IMR-90 (cell line): ENCODE results near the gene LMAN2L. TPM values are rescaled to one million over a fixed set of nuclear protein-coding genes. Genes with fewer than 3 reads are reported as not detected.

Source experiments
- ATAC-seq: fragments of 200-7000 bp; cut with Tn5 transposase; 2 replicates; pipeline ENCODE4 v1.9.1; 2020; ENCODE audit warnings: low read depth, mild to moderate bottlenecking, moderate library complexity
- BruUV-seq: library from RNA; stranded (reverse); fragments of 400-500 nt; replicated peaks from 2 replicates; lab custom pipeline; 2021; lab: Mats Ljungman, UMichigan
- CTCF ChIA-PET: fragments of 300-600 bp; formaldehyde crosslinking; extraction: SDS; loops from one replicate; lab custom pipeline; 2021; ENCODE audit warnings: antibody characterized with exemption; lab: Yijun Ruan, JAX
- POLR2A ChIA-PET: fragments of 300-600 bp; sonication (Branson Sonifier 250); formaldehyde crosslinking; loops from one replicate; lab custom pipeline; 2022; ENCODE audit warnings: antibody characterized with exemption; ENCODE audit not compliant: unreplicated experiment; lab: Charles Lee
- DNase-seq: peaks from one replicate; pipeline ENCODE4 v3.0.0; 2013
- H2AFZ ChIP-seq: replicated peaks from 2 replicates; pipeline ENCODE3; 2013; ENCODE audit warnings: low read length, mild to moderate bottlenecking; ENCODE audit not compliant: poor library complexity
- H2AK5ac ChIP-seq: 2 replicates; pipeline ENCODE4 v1.6.1; 2013; ENCODE audit warnings: low read depth, low read length, inconsistent platforms
- H2AK9ac ChIP-seq: replicated peaks from 2 replicates; pipeline ENCODE3; 2013; ENCODE audit warnings: mild to moderate bottlenecking, low read depth, low read length, moderate library complexity; ENCODE audit not compliant: poor library complexity
- H2BK120ac ChIP-seq: 2 replicates; pipeline ENCODE4 v1.6.1; 2013; ENCODE audit warnings: low read depth, low read length, inconsistent platforms
- H2BK15ac ChIP-seq: 3 replicates; pipeline ENCODE4 v1.6.1; 2013; ENCODE audit warnings: low read depth, low read length, inconsistent platforms
- H2BK20ac ChIP-seq: 2 replicates; pipeline ENCODE4 v1.6.1; 2013; ENCODE audit warnings: low read depth, mild to moderate bottlenecking, inconsistent platforms, low read length, moderate library complexity
- H2BK5ac ChIP-seq: 2 replicates; pipeline ENCODE4 v1.6.1; 2013; ENCODE audit warnings: mild to moderate bottlenecking, low read depth, low read length, inconsistent platforms; ENCODE audit not compliant: poor library complexity, severe bottlenecking
- H3K14ac ChIP-seq: replicated peaks from 2 replicates; pipeline ENCODE4 v1.6.1; 2013; ENCODE audit warnings: low read depth, low read length, inconsistent platforms
- H3K18ac ChIP-seq: 2 replicates; pipeline ENCODE4 v1.6.1; 2013; ENCODE audit warnings: low read depth, low read length, control low read depth
- H3K23ac ChIP-seq: 2 replicates; pipeline ENCODE4 v1.6.1; 2013; ENCODE audit warnings: low read depth, low read length, inconsistent platforms
- H3K27ac ChIP-seq: 2 replicates; pipeline ENCODE4 v1.5.1; 2013; ENCODE audit warnings: mild to moderate bottlenecking, control low read depth, low read length; ENCODE audit not compliant: insufficient read depth
- H3K27me3 ChIP-seq: 2 replicates; pipeline ENCODE4 v1.6.1; 2013; ENCODE audit warnings: low read length; ENCODE audit not compliant: control insufficient read depth, insufficient read depth
- H3K36me3 ChIP-seq: 2 replicates; pipeline ENCODE4 v1.6.1; 2013; ENCODE audit warnings: low read length, mixed read lengths; ENCODE audit not compliant: control insufficient read depth, insufficient read depth
- H3K4ac ChIP-seq: 2 replicates; pipeline ENCODE4 v1.6.1; 2013; ENCODE audit warnings: low read depth, low read length, inconsistent platforms
- H3K4me1 ChIP-seq: 2 replicates; pipeline ENCODE4 v1.6.1; 2013; ENCODE audit warnings: low read length, mixed read lengths; ENCODE audit not compliant: control insufficient read depth, insufficient read depth
- H3K4me2 ChIP-seq: 2 replicates; pipeline ENCODE4 v1.6.1; 2013; ENCODE audit warnings: low read depth, mild to moderate bottlenecking, control low read depth, low read length, moderate library complexity
- H3K4me3 ChIP-seq: 2 replicates; pipeline ENCODE4 v1.5.1; 2013; ENCODE audit warnings: low read depth, mild to moderate bottlenecking, control low read depth, low read length, moderate library complexity; ENCODE audit not compliant: insufficient read depth
- H3K56ac ChIP-seq: 2 replicates; pipeline ENCODE4 v1.6.1; 2013; ENCODE audit warnings: low read length, inconsistent platforms; ENCODE audit not compliant: insufficient read depth; ENCODE audit errors: extremely low read depth
- H3K79me1 ChIP-seq, 2 experiments: 2 replicates each; pipeline ENCODE4 v1.6.1; 2013; ENCODE audit warnings: low read length in 2 of 2, inconsistent platforms in 1 of 2, low read depth in 1 of 2
- H3K9ac ChIP-seq: 2 replicates; pipeline ENCODE4 v1.6.1; 2013; ENCODE audit warnings: low read depth, low read length, control low read depth
- H3K9me1 ChIP-seq: 2 replicates; pipeline ENCODE4 v1.6.1; 2013; ENCODE audit warnings: low read length, inconsistent platforms; ENCODE audit not compliant: insufficient read depth
- H3K9me3 ChIP-seq: 2 replicates; pipeline ENCODE4 v1.6.1; 2013; ENCODE audit warnings: low read length; ENCODE audit not compliant: control insufficient read depth, insufficient read depth
- H4K20me1 ChIP-seq: 2 replicates; pipeline ENCODE4 v1.6.1; 2013; ENCODE audit warnings: low read length, inconsistent platforms; ENCODE audit not compliant: insufficient read depth
- H4K5ac ChIP-seq: 2 replicates; pipeline ENCODE4 v1.6.1; 2013; ENCODE audit warnings: mild to moderate bottlenecking, low read depth, low read length, control low read depth
- H4K8ac ChIP-seq, 2 experiments: 2 replicates each; pipeline ENCODE4 v1.6.1; 2013; ENCODE audit warnings: low read depth in 2 of 2, low read length in 2 of 2, control low read depth in 1 of 2, inconsistent platforms in 1 of 2
- H4K91ac ChIP-seq: 2 replicates; pipeline ENCODE4 v1.6.1; 2013; ENCODE audit warnings: low read depth, low read length, inconsistent platforms; ENCODE audit not compliant: insufficient read depth
- BHLHE40 ChIP-seq: fragments of 150-350 bp; IDR thresholded peaks from 2 replicates; pipeline ENCODE4 v1.6.1; 2016; ENCODE audit warnings: mild to moderate bottlenecking, low read depth, low read length
- CHD1 ChIP-seq: IDR thresholded peaks from 2 replicates; pipeline ENCODE4 v1.6.1; 2012; ENCODE audit warnings: low read depth, low read length, improper control_type of control experiment
- FOS ChIP-seq: fragments of 150-350 bp; IDR thresholded peaks from 2 replicates; pipeline ENCODE4 v1.6.1; 2016; ENCODE audit warnings: low read depth, low read length
- MAFK ChIP-seq: IDR thresholded peaks from 2 replicates; pipeline ENCODE4 v1.6.1; 2012; ENCODE audit warnings: low read depth, low read length, improper control_type of control experiment
- MAZ ChIP-seq: IDR thresholded peaks from 2 replicates; pipeline ENCODE4 v1.6.1; 2012; ENCODE audit warnings: low read depth, mild to moderate bottlenecking, low read length, improper control_type of control experiment, moderate library complexity, borderline replicate concordance
- NFE2L2 ChIP-seq: fragments of 150-350 bp; IDR thresholded peaks from 2 replicates; pipeline ENCODE4 v1.6.1; 2016; ENCODE audit warnings: low read depth, mild to moderate bottlenecking, low read length
- RAD21 ChIP-seq: IDR thresholded peaks from 2 replicates; pipeline ENCODE4 v1.6.1; 2012; ENCODE audit warnings: low read length, improper control_type of control experiment
- RCOR1 ChIP-seq: IDR thresholded peaks from 2 replicates; pipeline ENCODE4 v1.6.1; 2012; ENCODE audit warnings: mild to moderate bottlenecking, low read length, improper control_type of control experiment; ENCODE audit not compliant: insufficient replicate concordance
- RFX5 ChIP-seq: IDR thresholded peaks from 2 replicates; pipeline ENCODE4 v1.8.0; 2012; ENCODE audit warnings: low read depth, mild to moderate bottlenecking, low read length, moderate library complexity
- SMC3 ChIP-seq: fragments of 150-350 bp; IDR thresholded peaks from 2 replicates; pipeline ENCODE4 v1.6.1; 2016; ENCODE audit warnings: low read depth, mild to moderate bottlenecking, antibody characterized with exemption, low read length, moderate library complexity
- USF2 ChIP-seq: fragments of 150-350 bp; IDR thresholded peaks from 2 replicates; pipeline ENCODE4 v1.6.1; 2017; ENCODE audit warnings: mild to moderate bottlenecking, antibody characterized with exemption, low read length, low read depth
- WGBS, 2 experiments: methylation state at CpG; one replicate each; pipeline versions ENCODE4 v1.1.5 to v1.1.7; 2013; ENCODE audit warnings: missing lambda C conversion rate in 2 of 2; ENCODE audit not compliant: insufficient read length in 1 of 2; ENCODE audit errors: extremely low coverage in 2 of 2; 5-methylcytosine and 5-hydroxymethylcytosine counted together
- dilution Hi-C: fragments of 300-500 bp; cut with HindIII; formaldehyde crosslinking; loops from one replicate; pipeline ENCODE4 v1.14.3; 2018; ENCODE audit warnings: low sequenced_read_pairs; ENCODE audit not compliant: unreplicated experiment
- in situ Hi-C: fragments of 300-500 bp; cut with MboI; formaldehyde crosslinking; loops from 3 replicates; pipeline ENCODE4 v1.14.3; 2019; ENCODE audit warnings: low sequenced_read_pairs, inconsistent platforms, mixed read lengths
- intact Hi-C: fragments of 100-400 bp; cut with micrococcal nuclease; formaldehyde crosslinking; loops from 2 replicates; pipeline ENCODE4 v1.10.0; 2022
- polyA plus RNA-seq, 3 experiments: library from polyadenylated mRNA; depleted of rRNA; stranded (reverse); fragments of >200 nt; gene quantifications; 2 replicates each; pipeline ENCODE4 v1.2.3, GENCODE V29; 2012; ENCODE audit warnings: low replicate concordance in 1 of 3
- total RNA-seq: library from RNA; depleted of rRNA; stranded (reverse); fragments of >200 nt; gene quantifications from 2 replicates; pipeline ENCODE4 v1.2.3, GENCODE V29; 2012
- TF ChIP-seq, protein P1 (sequence below): fragments of 150-350 bp; IDR thresholded peaks from 2 replicates; pipeline ENCODE4 v1.6.1; 2016; ENCODE audit warnings: low read depth, mild to moderate bottlenecking, low read length, moderate library complexity, borderline replicate concordance
- TF ChIP-seq, protein P2 (sequence below): conservative IDR thresholded peaks from 2 replicates; pipeline ENCODE4 v1.5.1; 2012; ENCODE audit warnings: mild to moderate bottlenecking, low read depth, low read length, improper control_type of control experiment

The LMAN2L gene
- total and polyA plus RNA-seq, 2 of the 4 experiments (the other 2 are of a cell fraction), result 22.5 to 22.9 TPM

GRCh38 chr2:96759548-96759947 is 19.7 kb upstream of the LMAN2L start:
- no peak for ATAC-seq
- Histone ChIP-seq H3K23ac (no peak overlapping the region), H3K4ac (no peak overlapping the region), H3K4me3 (no peak overlapping the region), H4K8ac (no peak overlapping the region), H3K14ac (no peak overlapping the region), H3K9ac (no peak overlapping the region), H2AFZ (no peak overlapping the region), H2BK15ac (no peak overlapping the region), H2AK9ac (no peak overlapping the region), H3K4me2 (no peak overlapping the region), H3K79me1 (peaks cover 15 to 30% of the 10 kb centered on the region in 2 experiments; a peak in 3 of 4 replicates), H3K27me3 (no peaks in the 10 kb centered on the region), H3K18ac (no peak overlapping the region), H2BK20ac (no peak overlapping the region), H3K56ac (no peak overlapping the region), H4K20me1 (no peaks in the 10 kb centered on the region), H4K91ac (no peak overlapping the region), H2AK5ac (no peak overlapping the region), H2BK120ac (no peak overlapping the region), H3K4me1 (peaks cover 20% of the 10 kb centered on the region), H4K5ac (no peak overlapping the region), H2BK5ac (no peak overlapping the region), H3K9me3 (no peaks in the 10 kb centered on the region), H3K9me1 (peaks cover 15% of the 10 kb centered on the region; the same call in 1 of the 2 replicates), H3K36me3 (no peaks in the 10 kb centered on the region), H3K27ac (no peak overlapping the region)
- no peak for TF ChIP-seq CHD1
- TF ChIP-seq NFE2L2, result no peak
- no peak for TF ChIP-seq MAFK
- no peak for TF ChIP-seq USF2
- TF ChIP-seq BHLHE40, result no peak
- TF ChIP-seq MAZ, result no peak
- no peak for TF ChIP-seq RAD21
- TF ChIP-seq RCOR1, result no peak
- TF ChIP-seq, protein P1, sequence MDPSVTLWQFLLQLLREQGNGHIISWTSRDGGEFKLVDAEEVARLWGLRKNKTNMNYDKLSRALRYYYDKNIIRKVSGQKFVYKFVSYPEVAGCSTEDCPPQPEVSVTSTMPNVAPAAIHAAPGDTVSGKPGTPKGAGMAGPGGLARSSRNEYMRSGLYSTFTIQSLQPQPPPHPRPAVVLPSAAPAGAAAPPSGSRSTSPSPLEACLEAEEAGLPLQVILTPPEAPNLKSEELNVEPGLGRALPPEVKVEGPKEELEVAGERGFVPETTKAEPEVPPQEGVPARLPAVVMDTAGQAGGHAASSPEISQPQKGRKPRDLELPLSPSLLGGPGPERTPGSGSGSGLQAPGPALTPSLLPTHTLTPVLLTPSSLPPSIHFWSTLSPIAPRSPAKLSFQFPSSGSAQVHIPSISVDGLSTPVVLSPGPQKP, result no peak
- TF ChIP-seq, protein P2, sequence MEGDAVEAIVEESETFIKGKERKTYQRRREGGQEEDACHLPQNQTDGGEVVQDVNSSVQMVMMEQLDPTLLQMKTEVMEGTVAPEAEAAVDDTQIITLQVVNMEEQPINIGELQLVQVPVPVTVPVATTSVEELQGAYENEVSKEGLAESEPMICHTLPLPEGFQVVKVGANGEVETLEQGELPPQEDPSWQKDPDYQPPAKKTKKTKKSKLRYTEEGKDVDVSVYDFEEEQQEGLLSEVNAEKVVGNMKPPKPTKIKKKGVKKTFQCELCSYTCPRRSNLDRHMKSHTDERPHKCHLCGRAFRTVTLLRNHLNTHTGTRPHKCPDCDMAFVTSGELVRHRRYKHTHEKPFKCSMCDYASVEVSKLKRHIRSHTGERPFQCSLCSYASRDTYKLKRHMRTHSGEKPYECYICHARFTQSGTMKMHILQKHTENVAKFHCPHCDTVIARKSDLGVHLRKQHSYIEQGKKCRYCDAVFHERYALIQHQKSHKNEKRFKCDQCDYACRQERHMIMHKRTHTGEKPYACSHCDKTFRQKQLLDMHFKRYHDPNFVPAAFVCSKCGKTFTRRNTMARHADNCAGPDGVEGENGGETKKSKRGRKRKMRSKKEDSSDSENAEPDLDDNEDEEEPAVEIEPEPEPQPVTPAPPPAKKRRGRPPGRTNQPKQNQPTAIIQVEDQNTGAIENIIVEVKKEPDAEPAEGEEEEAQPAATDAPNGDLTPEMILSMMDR, result no peak
- no peak for TF ChIP-seq FOS
- TF ChIP-seq SMC3, result no peak
- TF ChIP-seq RFX5, result no peak
- CTCF ChIA-PET, result interaction anchor here (0.7 kb wide), 1 partner anchor 16 kb away, joined by 3 read pairs; no protein-coding TSS in a partner anchor
- BruUV-seq, result no TSS peak
- intact Hi-C loops, result no loop called here
- in situ Hi-C loops, result no loop called here
- dilution Hi-C loops, result no loop called here
- WGBS, 2 experiments, result no CpG with 5 or more reads among the region's 4 CpGs
- DNase-seq, result no peak
- POLR2A ChIA-PET, result no interaction called here
